ENCODE measurements around the gene VAMP2.
"Not testable (repeated sequence)": the region's sequence is repeated elsewhere in the genome, so short reads cannot be mapped to it uniquely, and the experiment has no call there.

Gene VAMP2

DNA sequence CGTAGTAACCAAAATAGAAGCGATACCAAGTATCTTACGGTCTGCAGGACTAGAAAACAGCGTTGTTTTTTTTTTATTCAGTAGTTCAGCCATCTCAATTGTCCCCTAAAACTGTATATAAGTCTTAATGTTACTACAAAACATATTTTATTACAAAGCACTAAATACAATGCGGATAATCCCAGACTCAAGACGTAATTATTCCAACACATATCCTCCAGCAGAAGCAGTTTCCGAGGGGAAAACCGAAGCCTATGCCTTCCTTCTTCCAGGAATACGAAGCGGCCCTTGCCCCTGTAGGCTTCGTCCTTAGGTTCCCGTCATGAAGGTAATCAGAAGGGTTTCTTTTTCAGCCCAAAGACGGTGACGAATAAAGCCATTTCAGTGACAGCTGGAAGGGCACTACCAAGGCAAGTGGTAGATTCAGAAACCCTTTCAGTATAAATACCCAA is 11.1 kb upstream of the VAMP2 start:
- DNase-seq (ENCODE audit: insufficient read length, low spot score) (no peak), FAIRE-seq (no peak)
- TF ChIP-seq, protein P1, sequence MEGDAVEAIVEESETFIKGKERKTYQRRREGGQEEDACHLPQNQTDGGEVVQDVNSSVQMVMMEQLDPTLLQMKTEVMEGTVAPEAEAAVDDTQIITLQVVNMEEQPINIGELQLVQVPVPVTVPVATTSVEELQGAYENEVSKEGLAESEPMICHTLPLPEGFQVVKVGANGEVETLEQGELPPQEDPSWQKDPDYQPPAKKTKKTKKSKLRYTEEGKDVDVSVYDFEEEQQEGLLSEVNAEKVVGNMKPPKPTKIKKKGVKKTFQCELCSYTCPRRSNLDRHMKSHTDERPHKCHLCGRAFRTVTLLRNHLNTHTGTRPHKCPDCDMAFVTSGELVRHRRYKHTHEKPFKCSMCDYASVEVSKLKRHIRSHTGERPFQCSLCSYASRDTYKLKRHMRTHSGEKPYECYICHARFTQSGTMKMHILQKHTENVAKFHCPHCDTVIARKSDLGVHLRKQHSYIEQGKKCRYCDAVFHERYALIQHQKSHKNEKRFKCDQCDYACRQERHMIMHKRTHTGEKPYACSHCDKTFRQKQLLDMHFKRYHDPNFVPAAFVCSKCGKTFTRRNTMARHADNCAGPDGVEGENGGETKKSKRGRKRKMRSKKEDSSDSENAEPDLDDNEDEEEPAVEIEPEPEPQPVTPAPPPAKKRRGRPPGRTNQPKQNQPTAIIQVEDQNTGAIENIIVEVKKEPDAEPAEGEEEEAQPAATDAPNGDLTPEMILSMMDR (IDR thresholded peaks at IDR 0.05; ENCODE audit: insufficient read depth, missing control alignments), result no peak

DNA sequence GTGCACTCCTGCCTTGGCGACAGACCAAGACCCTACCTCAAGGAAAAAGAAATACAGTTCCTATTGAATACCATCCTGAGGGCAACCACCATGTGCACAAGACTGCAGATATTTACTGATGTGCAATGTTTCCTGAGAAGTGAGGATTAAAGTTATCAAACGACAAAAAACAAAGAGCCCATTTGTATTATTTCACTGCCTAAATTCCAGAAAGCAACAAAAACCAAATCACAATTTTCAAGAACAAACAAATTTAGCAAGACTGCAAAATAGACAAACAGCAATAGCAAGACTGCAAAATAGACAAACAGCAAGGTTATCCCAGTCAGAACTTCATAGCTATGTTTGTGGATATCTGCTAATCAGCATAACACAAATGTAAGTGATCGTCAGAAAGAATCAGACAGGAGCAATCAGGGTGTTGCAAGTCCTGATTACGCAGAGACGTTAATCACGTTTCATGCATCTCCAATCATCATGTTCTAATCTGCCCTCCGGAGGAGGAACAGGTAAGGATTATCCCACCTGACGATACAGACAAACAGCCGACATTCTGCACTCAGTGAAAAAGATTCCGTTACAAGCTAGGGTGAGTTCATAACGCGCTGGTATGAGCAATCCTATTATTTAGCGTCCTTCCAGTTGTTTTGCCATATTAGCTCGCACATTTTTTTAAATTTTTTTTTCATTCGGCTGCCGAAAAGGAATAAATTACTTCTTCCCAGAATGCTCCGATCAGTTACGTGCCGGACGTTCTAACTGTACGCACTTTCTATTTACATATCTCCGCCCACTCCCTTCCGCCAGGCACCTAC is 10.5 kb upstream of the VAMP2 start:
- FAIRE-seq, result peak; percentile 53
- TF ChIP-seq, protein P1 (IDR thresholded peaks at IDR 0.05; ENCODE audit: insufficient read depth, missing control alignments), result no peak
- no peak for DNase-seq (ENCODE audit: insufficient read length, low spot score)

DNA sequence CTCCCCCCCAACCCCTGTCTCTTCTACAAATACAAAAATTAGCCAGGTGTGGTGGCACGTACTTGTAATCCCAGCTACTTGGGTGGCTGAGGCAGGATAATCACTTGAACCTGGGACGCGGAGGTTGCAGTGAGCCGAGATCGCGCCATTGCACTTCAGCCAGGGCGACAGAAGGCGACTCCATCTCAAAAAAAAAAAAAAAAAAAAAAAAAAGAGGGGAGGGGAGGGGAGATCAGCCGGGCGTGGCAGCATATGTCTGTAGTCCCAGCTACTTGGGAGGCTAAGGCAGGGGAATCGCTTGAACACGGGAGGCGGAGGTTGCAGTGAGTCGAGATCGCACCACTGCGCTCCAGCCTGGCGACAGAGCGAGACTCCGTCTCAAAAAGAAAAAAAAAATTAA is 7.4 kb upstream of the VAMP2 start:
- FAIRE-seq; DNase-seq (ENCODE audit: insufficient read length, low spot score): not testable (repeated sequence)

DNA sequence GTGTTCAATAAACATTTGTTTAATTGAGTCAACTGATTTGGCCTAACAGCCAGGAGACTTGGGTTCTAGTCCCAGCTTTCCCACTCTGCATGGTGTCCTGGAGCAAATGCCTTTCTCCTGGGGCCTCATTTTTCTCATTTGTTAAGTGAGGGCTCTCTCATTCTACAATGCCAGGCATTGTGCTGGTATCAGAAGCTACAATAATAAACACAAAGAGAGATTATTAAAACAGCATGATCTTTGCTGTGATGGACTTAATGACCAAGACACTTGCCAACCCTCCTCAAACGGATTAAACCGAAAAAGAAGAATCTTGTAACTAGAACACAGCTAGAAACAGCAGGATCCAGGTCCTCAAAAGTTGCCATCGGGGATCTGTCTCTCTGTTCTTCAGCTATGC is 4.8 kb upstream of the VAMP2 start:
- FAIRE-seq, result no peak
- no peak for DNase-seq (ENCODE audit: insufficient read length, low spot score)
- TF ChIP-seq, protein P1 (IDR thresholded peaks at IDR 0.05; ENCODE audit: insufficient read depth, missing control alignments), result no peak

DNA sequence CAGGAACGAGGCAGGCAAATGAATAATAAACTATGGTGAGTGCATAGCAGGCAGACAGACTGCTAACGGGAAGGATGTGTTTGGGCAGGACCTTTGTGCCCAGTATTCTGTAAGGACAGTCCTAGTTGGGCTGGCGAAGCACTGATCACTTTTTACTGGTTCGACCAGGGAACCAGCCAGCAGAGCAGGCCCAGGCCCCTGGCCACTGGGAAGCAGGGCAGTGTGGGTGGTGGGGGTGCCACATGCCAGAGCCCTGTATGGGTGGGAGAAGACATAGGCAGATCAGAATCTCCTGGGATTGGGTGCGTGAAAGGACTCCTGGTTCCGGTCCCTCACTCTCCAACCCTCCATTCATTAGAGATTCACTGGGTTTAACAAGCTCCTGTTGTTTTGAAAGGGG is 4.0 kb upstream of the VAMP2 start:
- DNase-seq (ENCODE audit: insufficient read length, low spot score), result no peak
- TF ChIP-seq, protein P1 (IDR thresholded peaks at IDR 0.05; ENCODE audit: insufficient read depth, missing control alignments), result no peak
- FAIRE-seq, result no peak

DNA sequence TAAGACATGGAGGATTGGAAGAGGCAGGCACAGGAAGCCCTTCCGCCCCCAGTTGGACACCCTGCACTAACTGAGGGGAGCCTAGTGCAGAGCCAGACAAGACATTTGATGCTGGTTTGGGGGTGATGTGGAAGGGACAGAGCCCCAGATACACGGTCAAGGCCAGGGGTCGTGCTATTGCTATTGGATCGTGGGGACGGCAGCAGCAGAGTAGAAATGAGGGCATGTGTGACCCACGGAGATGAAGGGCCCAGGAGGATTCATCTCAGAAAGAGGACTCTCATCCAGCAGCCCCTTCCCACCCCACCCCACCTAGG is 2.0 kb upstream of the VAMP2 start:
- TF ChIP-seq, protein P1 (IDR thresholded peaks at IDR 0.05; ENCODE audit: insufficient read depth, missing control alignments), result no peak
- DNase-seq (ENCODE audit: insufficient read length, low spot score) (no peak), FAIRE-seq (no peak)

DNA sequence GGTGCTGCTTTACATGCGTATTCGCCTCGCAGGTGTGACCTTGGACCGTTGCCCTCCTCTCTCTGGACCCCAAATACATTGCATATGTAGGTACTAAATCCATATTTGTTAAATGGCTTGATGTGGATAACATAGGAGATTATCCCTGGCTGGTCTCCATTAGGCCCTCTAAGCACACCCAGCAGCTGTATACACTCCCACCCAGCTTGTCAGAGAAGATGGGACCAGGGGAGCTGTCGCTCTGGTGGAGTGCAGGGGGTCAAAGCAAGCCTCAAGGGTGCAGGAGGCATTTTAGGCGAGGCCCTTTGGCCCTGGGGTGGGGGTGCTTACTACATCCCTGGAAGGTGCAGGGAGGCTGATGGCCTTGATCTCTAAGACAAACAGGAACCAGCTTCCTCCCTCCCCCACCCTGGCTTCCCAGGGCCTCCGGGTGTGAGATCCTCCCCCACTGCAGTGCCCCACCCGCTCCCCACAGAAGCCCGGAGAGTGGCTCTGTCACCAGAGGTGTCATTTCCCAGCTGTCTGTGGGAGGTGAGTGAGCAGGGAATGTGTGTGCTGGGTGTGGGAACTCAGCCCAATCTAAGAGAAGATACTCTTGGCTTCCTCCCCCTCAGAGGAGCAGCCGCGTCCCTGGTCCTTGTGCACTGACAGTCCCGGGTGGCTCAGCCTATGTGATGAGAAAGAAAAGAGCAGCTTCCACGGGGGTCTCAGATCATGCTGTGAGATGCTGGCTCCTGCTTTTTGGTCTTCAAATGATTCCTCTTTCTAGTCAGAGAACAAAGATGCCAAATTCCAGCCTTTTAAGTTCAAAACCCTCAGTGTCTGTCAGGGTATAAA is 1.4 kb upstream of the VAMP2 start:
- peak; percentile 65 for DNase-seq (ENCODE audit: insufficient read length, low spot score)
- FAIRE-seq, result peak; percentile 38
- TF ChIP-seq, protein P1 (IDR thresholded peaks at IDR 0.05; ENCODE audit: insufficient read depth, missing control alignments), result no peak

Data from D721Med (cell line).